Measurements from ENCODE around the gene ZIC4. TPM values are rescaled to one million over a fixed set of nuclear protein-coding genes. Genes with fewer than 3 reads are reported as not detected.

Gene ZIC4
- 0.08 and 0.17 TPM in 2 replicates for total RNA-seq
- polyA plus RNA-seq = not detected in 2 replicates

DNA sequence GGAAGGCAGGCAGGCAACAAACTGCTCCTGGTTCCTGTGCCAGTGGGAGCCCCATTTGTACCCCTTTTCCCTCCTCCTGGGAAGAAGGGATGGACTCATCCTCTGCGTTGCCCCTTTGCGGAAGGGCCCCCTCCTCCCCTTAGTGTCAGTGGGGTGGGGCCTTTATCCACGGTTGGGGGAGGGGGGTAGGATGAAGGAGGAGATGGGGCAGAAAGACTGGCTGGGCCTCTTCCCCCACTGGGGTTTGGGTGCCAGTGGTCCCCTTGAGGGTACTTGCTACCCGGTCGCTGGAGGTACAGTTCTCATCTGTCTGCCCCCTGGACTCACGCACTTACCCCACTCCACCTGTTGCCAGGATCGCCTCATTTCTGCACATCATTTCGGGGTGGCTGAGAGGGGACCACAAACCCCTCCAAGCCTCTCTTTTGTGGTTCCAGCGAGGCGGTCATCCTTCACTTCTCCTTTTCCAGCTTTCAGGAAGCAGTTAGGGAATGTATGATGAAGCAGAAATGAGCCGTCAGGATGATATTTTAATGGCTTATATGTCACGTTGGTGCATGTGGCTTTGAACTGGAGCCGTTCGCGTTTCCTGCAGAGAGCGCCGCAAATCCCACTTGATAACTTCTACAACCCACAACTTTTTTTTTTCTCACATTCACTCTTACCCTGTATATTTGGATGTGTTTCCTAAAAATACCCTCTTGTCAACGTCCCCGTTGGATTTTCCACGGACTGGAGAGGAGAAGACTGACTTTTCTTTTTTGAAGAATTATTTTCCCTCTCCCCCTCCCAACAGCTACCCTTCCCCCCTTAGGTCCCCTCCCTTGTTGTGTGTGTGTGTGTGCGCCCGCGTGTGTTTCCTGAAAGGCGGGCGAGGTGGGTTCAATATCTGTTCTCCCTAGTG, at the start of gene ZIC4:
Gene ZIC4 (minus strand): TSS at position 516 of the 904 bp plus-strand sequence. CDS start 3,746 bp downstream, outside the sequence.
- no peak within 1 kb of the TSS for H3K27ac ChIP-seq
- H3K4me1 ChIP-seq (ENCODE audit: insufficient read depth) = peaks cover 13% of the 10 kb centered on the region
- H2AFZ ChIP-seq = no peak within 1 kb of the TSS
- H3K79me2 ChIP-seq = no peaks in the 10 kb centered on the region
- no peaks in the 10 kb centered on the region for H3K9me2 ChIP-seq (replicated peaks; ENCODE audit: insufficient read depth)
- H3K4me2 ChIP-seq = peak within 1 kb of the TSS; percentile 5
- no peaks in the 10 kb centered on the region for H3K9me3 ChIP-seq (ENCODE audit: low read depth)
- H3K27me3 ChIP-seq = peaks cover 100% of the 10 kb centered on the region
- H3K36me3 ChIP-seq (replicated peaks; ENCODE audit: insufficient read depth, low read depth) = no peaks in the 10 kb centered on the region
- DNase-seq (ENCODE audit: low spot score) = no peak
- TF ChIP-seq EZH2 (IDR thresholded peaks at IDR 0.05; ENCODE audit: borderline replicate concordance) = no peak
- peak; percentile 55 for TF ChIP-seq EZH2phosphoT487 (IDR thresholded peaks at IDR 0.05; ENCODE audit: low read depth, severe bottlenecking, unreplicated experiment)
- TF ChIP-seq CTCF (IDR thresholded peaks at IDR 0.05; ENCODE audit: poor library complexity) = no peak
- 3% methylated on average over 25 of the region's 25 CpGs for WGBS (ENCODE audit: low lambda C conversion rate, missing lambda C conversion rate)
- H4K20me1 ChIP-seq (ENCODE audit: insufficient read depth, poor library complexity, severe bottlenecking) = no peaks in the 10 kb centered on the region
- no peak within 1 kb of the TSS for H3K4me3 ChIP-seq

GRCh38 chr3:147449669-147450068, 43.3 kb upstream of the ZIC4 start:
- no peaks in the 10 kb centered on the region for H3K9me2 ChIP-seq (replicated peaks; ENCODE audit: insufficient read depth)
- no peak for DNase-seq (ENCODE audit: low spot score)
- WGBS (ENCODE audit: low lambda C conversion rate, missing lambda C conversion rate) = 29% methylated on average over 3 of the region's 3 CpGs
- H3K27me3 ChIP-seq = no peaks in the 10 kb centered on the region
- H3K79me2 ChIP-seq = no peaks in the 10 kb centered on the region
- no peak overlapping the region for H3K4me3 ChIP-seq
- H4K20me1 ChIP-seq (ENCODE audit: insufficient read depth, poor library complexity, severe bottlenecking) = no peaks in the 10 kb centered on the region
- H3K4me2 ChIP-seq = no peak overlapping the region
- H3K4me1 ChIP-seq (ENCODE audit: insufficient read depth) = no peaks in the 10 kb centered on the region
- TF ChIP-seq EZH2 (IDR thresholded peaks at IDR 0.05; ENCODE audit: borderline replicate concordance) (no peak), EZH2phosphoT487 (IDR thresholded peaks at IDR 0.05; ENCODE audit: low read depth, severe bottlenecking, unreplicated experiment) (no peak), CTCF (IDR thresholded peaks at IDR 0.05; ENCODE audit: poor library complexity) (no peak)
- H3K27ac ChIP-seq = no peak overlapping the region
- no peaks in the 10 kb centered on the region for H3K9me3 ChIP-seq (ENCODE audit: low read depth)
- H3K36me3 ChIP-seq (replicated peaks; ENCODE audit: insufficient read depth, low read depth) = no peaks in the 10 kb centered on the region
- H2AFZ ChIP-seq = no peak overlapping the region

- H4K20me1 ChIP-seq (ENCODE audit: insufficient read depth, poor library complexity, severe bottlenecking) = no peaks in the 10 kb centered on the region
- H3K4me2 ChIP-seq = no peak overlapping the region
- no peak overlapping the region for H3K27ac ChIP-seq
- H3K9me3 ChIP-seq (ENCODE audit: low read depth) = no peaks in the 10 kb centered on the region
- no peak overlapping the region for H3K4me3 ChIP-seq
- no peaks in the 10 kb centered on the region for H3K36me3 ChIP-seq (replicated peaks; ENCODE audit: insufficient read depth, low read depth)
- H3K4me1 ChIP-seq (ENCODE audit: insufficient read depth) = no peaks in the 10 kb centered on the region
- no peaks in the 10 kb centered on the region for H3K9me2 ChIP-seq (replicated peaks; ENCODE audit: insufficient read depth)
- no peaks in the 10 kb centered on the region for H3K27me3 ChIP-seq
- H2AFZ ChIP-seq = no peak overlapping the region
- no peak for TF ChIP-seq CTCF (IDR thresholded peaks at IDR 0.05; ENCODE audit: poor library complexity)
- no peak for TF ChIP-seq EZH2 (IDR thresholded peaks at IDR 0.05; ENCODE audit: borderline replicate concordance)
- TF ChIP-seq EZH2phosphoT487 (IDR thresholded peaks at IDR 0.05; ENCODE audit: low read depth, severe bottlenecking, unreplicated experiment) = no peak
- DNase-seq (ENCODE audit: low spot score) = no peak
- no peaks in the 10 kb centered on the region for H3K79me2 ChIP-seq
These were observed 40.9 kb upstream of the ZIC4 start for GRCh38 chr3:147447224-147447623.
